GM06990 (cell line): ENCODE measurements around the gene MBTD1.
"Not testable (repeated sequence)": the region's sequence is repeated elsewhere in the genome, so short reads cannot be mapped to it uniquely, and the experiment has no call there.

Experiments
- DNase-seq: peaks from one replicate; pipeline ENCODE4 v3.0.0-alpha.2; 2011; ENCODE audit not compliant: insufficient read length; ENCODE audit errors: extremely low read depth
- H3K27me3 ChIP-seq: replicated peaks from 2 replicates; pipeline ENCODE4 v1.6.0; 2011; ENCODE audit warnings: low read length; ENCODE audit not compliant: control insufficient read depth, insufficient read depth
- H3K36me3 ChIP-seq: 2 replicates; pipeline ENCODE4 v1.5.1; 2011; ENCODE audit warnings: low read length; ENCODE audit not compliant: control insufficient read depth, insufficient read depth
- H3K4me3 ChIP-seq: replicated peaks from 2 replicates; pipeline ENCODE4 v1.5.1; 2011; ENCODE audit warnings: low read depth, mild to moderate bottlenecking, control low read depth, low read length
- CTCF ChIP-seq: IDR thresholded peaks from 2 replicates; pipeline ENCODE4 v1.5.1; 2011; ENCODE audit warnings: low read length, control low read depth, mild to moderate bottlenecking, inconsistent platforms; ENCODE audit not compliant: insufficient read depth, poor library complexity, severe bottlenecking

MBTD1 gene

DNA sequence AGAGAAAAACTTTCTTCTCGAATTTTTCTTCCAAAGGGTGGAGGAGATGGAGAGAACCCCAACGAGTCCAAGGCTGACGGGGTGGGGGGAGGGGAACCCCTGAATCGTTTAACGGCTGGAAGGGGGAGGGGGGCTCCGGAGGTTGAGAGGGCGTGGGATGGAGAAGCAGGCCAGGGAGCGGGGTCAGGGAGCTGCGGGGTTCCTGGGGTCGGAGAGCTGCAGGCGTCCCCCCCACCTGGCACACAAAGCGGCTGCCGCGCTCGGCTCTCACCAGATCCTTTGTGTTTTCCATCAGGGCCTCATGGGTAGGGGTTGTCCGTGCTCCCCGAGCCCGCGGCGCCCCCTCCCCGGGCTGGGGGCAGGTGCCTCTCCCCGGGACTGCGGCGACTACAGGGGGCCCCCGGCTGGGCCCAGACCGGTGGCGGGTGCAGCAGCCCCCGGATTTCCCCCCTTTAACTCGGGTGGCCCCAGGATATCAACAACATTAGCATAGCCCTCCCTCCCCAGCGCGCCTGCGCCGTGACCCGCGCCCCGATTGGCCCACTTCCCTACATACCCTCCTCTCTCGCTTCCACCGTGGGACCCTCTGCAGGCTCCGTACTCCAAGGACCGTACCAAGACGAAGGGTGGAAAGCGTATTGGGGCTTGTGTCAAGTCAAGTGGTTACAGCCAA is at the start of gene MBTD1:
Gene MBTD1 (minus strand): TSS at position 486 of the 673 bp plus-strand sequence. CDS start 34,888 bp downstream, outside the sequence.
- H3K36me3 ChIP-seq = no peaks in the 10 kb centered on the region; the same call in 1 of the 2 replicates

GRCh38 chr17:51305182-51305581 is 45.3 kb upstream of the MBTD1 start:
- no peak overlapping the region for H3K4me3 ChIP-seq
- H3K36me3 ChIP-seq = no peaks in the 10 kb centered on the region
- TF ChIP-seq CTCF = no peak
- no peaks in the 10 kb centered on the region for H3K27me3 ChIP-seq
- no peak for DNase-seq

More for the DNA sequence above, at the start of gene MBTD1:
- DNase-seq = peak; percentile 97
- H3K4me3 ChIP-seq = peak within 1 kb of the TSS; percentile 95
- no peak for TF ChIP-seq CTCF
- H3K27me3 ChIP-seq = no peaks in the 10 kb centered on the region

GRCh38 chr17:51299859-51300258 is 40.0 kb upstream of the MBTD1 start:
- no peak for DNase-seq
- TF ChIP-seq CTCF = no peak
- H3K36me3 ChIP-seq = 0 out of 2 replicates have a peak, but pooled peaks cover 1% of the 10 kb centered on the region
- H3K27me3 ChIP-seq = no peaks in the 10 kb centered on the region
- no peak overlapping the region for H3K4me3 ChIP-seq

GRCh38 chr17:51298508-51299371 is 38.9 kb upstream of the MBTD1 start:
- H3K36me3 ChIP-seq = 0 out of 2 replicates have a peak, but pooled peaks cover 1% of the 10 kb centered on the region
- peak; percentile 64 for TF ChIP-seq CTCF

DNA sequence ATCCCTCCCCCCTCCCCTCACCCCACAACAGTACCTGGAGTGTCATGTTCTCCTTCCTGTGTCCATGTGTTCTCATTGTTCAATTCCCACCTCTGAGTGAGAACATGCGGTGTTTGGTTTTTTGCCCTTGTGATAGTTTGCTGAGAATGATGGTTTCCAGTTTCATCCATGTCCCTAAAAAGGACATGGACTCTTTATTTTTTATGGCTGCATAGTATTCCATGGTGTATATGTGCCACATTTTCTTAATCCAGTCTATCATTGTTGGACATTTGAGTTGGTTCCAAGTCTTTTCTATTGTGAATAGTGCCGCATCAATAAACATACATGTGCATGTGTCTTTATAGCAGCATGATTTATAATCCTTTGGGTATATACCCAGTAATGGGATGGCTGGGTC is 34.5 kb upstream of the MBTD1 start:
- not testable (repeated sequence) for H3K36me3 ChIP-seq, H3K4me3 ChIP-seq, H3K27me3 ChIP-seq, DNase-seq

More at GRCh38 chr17:51298508-51299371, 38.9 kb upstream of the MBTD1 start:
- Histone ChIP-seq H3K4me3 (no peak overlapping the region), H3K27me3 (no peaks in the 10 kb centered on the region)
- DNase-seq = no peak

GRCh38 chr17:51289696-51290111 is 29.9 kb upstream of the MBTD1 start:
- Histone ChIP-seq H3K36me3 (peaks cover 13% of the 10 kb centered on the region), H3K27me3 (no peaks in the 10 kb centered on the region), H3K4me3 (no peak overlapping the region)
- no peak for TF ChIP-seq CTCF
- DNase-seq = no peak
